Measurements from ENCODE around the gene USP49.

Gene USP49

GRCh38 chr6:41748542-41748941, 146.6 kb downstream of the USP49 start:
- DNase-seq = no peak

- DNase-seq = no peak
Observed at GRCh38 chr6:41748102-41748477, 147.1 kb downstream of the USP49 start.

- DNase-seq = no peak
Observed at GRCh38 chr6:41747256-41748101, 147.7 kb downstream of the USP49 start, which contains the start of gene PGC. TSS of gene PGC (minus strand) at chr6:41747397. CDS start at chr6:41747334, 63 bp downstream.

GRCh38 chr6:41746107-41746506, 149.1 kb downstream of the USP49 start:
- no peak for DNase-seq

GRCh38 chr6:41744236-41744787, 150.9 kb downstream of the USP49 start:
- no peak for DNase-seq

GRCh38 chr6:41743406-41744235, 151.6 kb downstream of the USP49 start:
- DNase-seq = no peak

GRCh38 chr6:41741625-41742490, 153.3 kb downstream of the USP49 start:
- no peak for DNase-seq

- DNase-seq = no peak
Observed at GRCh38 chr6:41740366-41741162, 154.6 kb downstream of the USP49 start.

Measured in NCI-H510A (cell line).